Testis (tissue), 3 donors: Measurements from ENCODE around the gene STK35. TPM values are rescaled to one million over a fixed set of nuclear protein-coding genes. Genes with fewer than 3 reads are reported as not detected.

Source experiments
- DNase-seq: peaks from one replicate; pipeline ENCODE4 v3.0.0-alpha.2; 2019
- H3K27ac ChIP-seq, 2 donors: fragments of 200-600 bp; sonication (generic); one replicate each; pipeline ENCODE4 v1.5.1; 2019
- H3K27me3 ChIP-seq: fragments of 200-600 bp; sonication (generic); one replicate; pipeline ENCODE4 v1.5.1; 2019
- H3K36me3 ChIP-seq: fragments of 200-600 bp; sonication (generic); one replicate; pipeline ENCODE4 v1.5.1; 2017; ENCODE audit warnings: low read depth; ENCODE audit errors: missing control alignments
- H3K4me1 ChIP-seq: fragments of 200-600 bp; sonication (generic); one replicate; pipeline ENCODE4 v1.5.1; 2019
- H3K4me3 ChIP-seq, 2 donors: fragments of 200-600 bp; sonication (generic); one replicate each; pipeline ENCODE4 v1.5.1; 2017 to 2019
- H3K9me3 ChIP-seq: fragments of 200-600 bp; sonication (generic); one replicate; pipeline ENCODE4 v1.5.1; 2017
- POLR2A ChIP-seq: fragments of 450-650 bp; IDR thresholded peaks from one replicate; pipeline ENCODE4 v1.6.1; 2017; ENCODE audit warnings: antibody characterized with exemption, mild to moderate bottlenecking, moderate library complexity
- WGBS, 2 donors: methylation state at CpG; one replicate each; pipeline ENCODE4 v1.1.5; 2018; 5-methylcytosine and 5-hydroxymethylcytosine counted together
- intact Hi-C: fragments of 100-400 bp; cut with DNase I; formaldehyde crosslinking; loops from one replicate; pipeline ENCODE4 v1.15.1; 2023; ENCODE audit warnings: low total_unique reads
- polyA plus RNA-seq: library from polyadenylated mRNA; stranded (reverse); fragments of 350-450 nt; fragmentation: Illumina TruSeq; extraction: RNeasy Lipid Tissue Mini Kit (QIAGEN cat#74804); gene quantifications from one replicate; pipeline ENCODE4 v1.2.3, GENCODE V29; 2014; ENCODE audit warnings: low read depth, low replicate concordance; ENCODE audit not compliant: insufficient read depth
- total RNA-seq, 2 donors: library from RNA; depleted of rRNA; stranded (reverse); fragments of >200 nt; gene quantifications; one replicate each; pipeline ENCODE4 v1.2.3, GENCODE V29; 2016
- TF ChIP-seq, protein P1 (sequence below), 3 experiments: fragments of 450-650 bp in 2 of 3; fragments of 200-600 bp in 1 of 3; sonication (generic) in 1 of 3; IDR thresholded peaks; one replicate each; pipeline ENCODE4 v1.5.1; 2016 to 2019; ENCODE audit warnings: antibody characterized with exemption in 3 of 3, mild to moderate bottlenecking in 2 of 3, moderate library complexity in 1 of 3

Gene STK35
- total and polyA plus RNA-seq, 3 donors from 2014 or later: 46.3 to 82.8 (median 73.0) TPM

DNA sequence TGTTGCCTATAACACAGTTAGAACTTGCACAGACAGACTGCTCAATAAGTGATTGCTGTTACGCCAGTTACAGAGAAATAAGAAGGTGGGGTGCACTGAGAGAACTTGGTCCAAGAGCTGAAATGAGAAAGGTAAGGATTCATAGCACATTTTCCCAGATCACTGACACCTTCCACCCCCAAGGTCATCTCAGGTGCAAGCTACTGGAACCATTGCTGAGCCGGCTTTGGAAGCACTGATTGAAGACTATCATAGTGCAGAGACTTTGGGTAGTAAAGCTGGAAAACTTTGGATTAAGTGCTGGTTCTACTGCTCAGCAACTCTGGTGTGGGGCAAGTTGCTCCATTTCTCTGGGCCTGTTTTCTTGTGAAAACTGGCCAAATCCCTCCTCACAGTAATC is 38.1 kb downstream of the STK35 start:
- WGBS, 2 donors: 90 to 94% methylated on average over 2 of the region's 2 CpGs
- H3K36me3 ChIP-seq: no peaks in the 10 kb centered on the region
- H3K9me3 ChIP-seq: no peaks in the 10 kb centered on the region
- no peaks in the 10 kb centered on the region for H3K27me3 ChIP-seq
- peaks cover 6% of the 10 kb centered on the region for H3K4me1 ChIP-seq
- no peak overlapping the region for H3K27ac ChIP-seq
- intact Hi-C loops: no loop called here
- TF ChIP-seq, protein P1, sequence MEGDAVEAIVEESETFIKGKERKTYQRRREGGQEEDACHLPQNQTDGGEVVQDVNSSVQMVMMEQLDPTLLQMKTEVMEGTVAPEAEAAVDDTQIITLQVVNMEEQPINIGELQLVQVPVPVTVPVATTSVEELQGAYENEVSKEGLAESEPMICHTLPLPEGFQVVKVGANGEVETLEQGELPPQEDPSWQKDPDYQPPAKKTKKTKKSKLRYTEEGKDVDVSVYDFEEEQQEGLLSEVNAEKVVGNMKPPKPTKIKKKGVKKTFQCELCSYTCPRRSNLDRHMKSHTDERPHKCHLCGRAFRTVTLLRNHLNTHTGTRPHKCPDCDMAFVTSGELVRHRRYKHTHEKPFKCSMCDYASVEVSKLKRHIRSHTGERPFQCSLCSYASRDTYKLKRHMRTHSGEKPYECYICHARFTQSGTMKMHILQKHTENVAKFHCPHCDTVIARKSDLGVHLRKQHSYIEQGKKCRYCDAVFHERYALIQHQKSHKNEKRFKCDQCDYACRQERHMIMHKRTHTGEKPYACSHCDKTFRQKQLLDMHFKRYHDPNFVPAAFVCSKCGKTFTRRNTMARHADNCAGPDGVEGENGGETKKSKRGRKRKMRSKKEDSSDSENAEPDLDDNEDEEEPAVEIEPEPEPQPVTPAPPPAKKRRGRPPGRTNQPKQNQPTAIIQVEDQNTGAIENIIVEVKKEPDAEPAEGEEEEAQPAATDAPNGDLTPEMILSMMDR (IDR thresholded peaks at IDR 0.05): no peak
- TF ChIP-seq POLR2A: no peak
- no peak overlapping the region for H3K4me3 ChIP-seq
- DNase-seq: no peak

DNA sequence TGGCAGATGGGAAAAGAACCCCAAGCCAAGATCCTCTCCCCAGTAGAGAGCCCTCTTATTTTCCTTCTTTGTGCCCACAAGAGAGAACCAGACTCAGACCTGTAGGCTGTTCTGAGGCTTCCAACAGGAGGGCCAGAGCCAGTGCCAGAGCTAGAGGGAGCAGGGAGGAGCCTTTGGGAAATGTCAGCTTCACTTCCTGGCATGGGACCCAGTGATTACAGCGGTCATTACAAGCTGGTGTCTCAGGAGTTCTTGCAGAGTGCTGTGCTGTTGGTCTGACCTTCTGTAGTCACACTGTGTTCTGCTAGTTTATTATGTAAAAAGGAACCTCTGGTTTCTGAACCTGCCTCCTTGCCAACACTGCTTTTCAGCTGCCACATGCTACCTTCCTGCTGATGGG is 38.9 kb downstream of the STK35 start:
- Histone ChIP-seq H3K4me1 (peaks cover 6% of the 10 kb centered on the region), H3K27me3 (no peaks in the 10 kb centered on the region), H3K36me3 (no peaks in the 10 kb centered on the region), H3K27ac (no peak overlapping the region), H3K4me3 (no peak overlapping the region), H3K9me3 (no peaks in the 10 kb centered on the region)
- intact Hi-C loops: no loop called here
- 44 to 50% methylated on average over 1 of the region's 1 CpG for WGBS, 2 donors
- TF ChIP-seq POLR2A: no peak
- TF ChIP-seq, protein P1 (IDR thresholded peaks at IDR 0.05): no peak
- peak; percentile 58 for DNase-seq

DNA sequence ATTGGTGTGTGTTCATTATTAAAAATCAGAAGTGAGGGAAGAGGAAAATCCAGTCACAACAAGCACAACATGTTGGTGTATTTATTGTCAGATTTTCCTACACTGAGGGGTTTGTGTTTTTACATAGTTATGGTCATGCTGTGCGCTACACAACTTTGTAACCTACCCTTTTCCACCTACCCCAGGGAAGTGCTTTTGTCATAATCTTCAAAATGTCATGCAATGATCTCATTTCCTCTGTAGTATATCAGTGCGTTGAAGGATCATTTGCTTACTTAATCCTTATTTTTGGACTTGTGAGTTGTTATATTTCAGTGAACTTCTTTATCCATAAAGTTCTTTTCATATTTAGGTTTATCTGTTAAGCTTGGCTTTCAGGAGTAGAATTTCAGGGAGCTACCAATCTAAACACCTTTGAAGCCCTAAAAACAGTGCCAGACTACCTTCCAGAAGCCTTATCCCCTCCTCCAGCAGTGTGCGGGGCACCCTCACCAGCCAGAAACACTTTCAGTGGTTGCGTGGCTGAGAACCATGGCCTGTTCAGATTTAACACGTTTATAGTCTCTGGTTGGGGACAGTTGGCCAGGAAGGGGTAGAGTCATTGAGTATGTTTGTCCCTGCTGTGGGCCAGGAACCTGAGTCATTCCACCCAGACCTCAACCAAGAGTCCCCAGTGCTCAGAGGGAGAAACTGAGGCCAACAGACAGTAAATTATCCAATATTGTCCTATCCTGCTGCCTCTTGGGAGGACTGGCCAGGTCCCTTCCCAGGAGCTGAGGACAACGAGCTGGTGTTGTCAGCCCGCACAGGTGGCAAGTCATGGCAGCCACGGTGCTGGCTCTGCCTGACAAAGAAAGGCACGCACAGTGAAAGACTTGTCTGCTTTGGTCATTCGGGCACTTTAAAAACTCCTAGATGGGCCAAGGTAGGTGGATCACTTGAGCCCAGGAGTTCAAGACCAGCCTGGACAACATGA is 40.3 kb downstream of the STK35 start:
- H3K27ac ChIP-seq: no peak overlapping the region
- 93% methylated on average over 8 to 10 of the region's 10 CpGs for WGBS, 2 donors

DNA sequence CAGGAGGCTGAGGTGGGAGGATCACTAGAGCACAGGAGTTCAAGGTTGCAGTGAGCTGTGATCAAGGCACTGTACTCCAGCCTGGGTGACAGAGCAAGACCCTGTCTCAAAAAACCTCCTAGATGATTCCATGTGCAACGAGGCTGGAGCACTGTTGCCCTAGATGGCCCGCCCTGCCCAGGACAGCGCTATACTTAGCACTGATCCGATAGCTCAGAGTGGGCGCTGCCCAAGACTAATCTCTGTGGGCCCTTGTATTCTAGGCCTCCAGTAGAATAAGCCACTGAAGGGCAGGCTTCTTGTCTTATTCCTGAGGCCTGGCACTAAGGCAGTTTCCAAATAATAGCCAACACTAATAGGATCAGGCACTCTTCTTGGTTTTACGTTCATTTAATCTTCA is 41.0 kb downstream of the STK35 start:
- Histone ChIP-seq H3K9me3 (no peaks in the 10 kb centered on the region), H3K27me3 (no peaks in the 10 kb centered on the region), H3K27ac (no peak overlapping the region), H3K4me3 (no peak overlapping the region), H3K36me3 (no peaks in the 10 kb centered on the region), H3K4me1 (peaks cover 6% of the 10 kb centered on the region)
- DNase-seq: no peak
- WGBS, 2 donors: 78 to 91% methylated on average over 3 to 6 of the region's 6 CpGs
- intact Hi-C loops: no loop called here
- no peak for TF ChIP-seq POLR2A
- TF ChIP-seq, protein P1 (IDR thresholded peaks at IDR 0.05): no peak

More for the DNA sequence above, 40.3 kb downstream of the STK35 start:
- Histone ChIP-seq H3K36me3 (no peaks in the 10 kb centered on the region), H3K4me3 (no peak overlapping the region), H3K4me1 (peaks cover 6% of the 10 kb centered on the region), H3K27me3 (no peaks in the 10 kb centered on the region), H3K9me3 (no peaks in the 10 kb centered on the region)
- intact Hi-C loops: no loop called here
- DNase-seq: no peak
- no peak for TF ChIP-seq POLR2A
- TF ChIP-seq, protein P1 (IDR thresholded peaks at IDR 0.05): no peak
